ENCODE data around the gene ABTB2. TPM values are rescaled to one million over a fixed set of nuclear protein-coding genes. Genes with fewer than 3 reads are reported as not detected.

The ABTB2 gene
- total RNA-seq, 4 donors from 2014 or later, result 3.4 to 6.2 (median 4.2) TPM

DNA sequence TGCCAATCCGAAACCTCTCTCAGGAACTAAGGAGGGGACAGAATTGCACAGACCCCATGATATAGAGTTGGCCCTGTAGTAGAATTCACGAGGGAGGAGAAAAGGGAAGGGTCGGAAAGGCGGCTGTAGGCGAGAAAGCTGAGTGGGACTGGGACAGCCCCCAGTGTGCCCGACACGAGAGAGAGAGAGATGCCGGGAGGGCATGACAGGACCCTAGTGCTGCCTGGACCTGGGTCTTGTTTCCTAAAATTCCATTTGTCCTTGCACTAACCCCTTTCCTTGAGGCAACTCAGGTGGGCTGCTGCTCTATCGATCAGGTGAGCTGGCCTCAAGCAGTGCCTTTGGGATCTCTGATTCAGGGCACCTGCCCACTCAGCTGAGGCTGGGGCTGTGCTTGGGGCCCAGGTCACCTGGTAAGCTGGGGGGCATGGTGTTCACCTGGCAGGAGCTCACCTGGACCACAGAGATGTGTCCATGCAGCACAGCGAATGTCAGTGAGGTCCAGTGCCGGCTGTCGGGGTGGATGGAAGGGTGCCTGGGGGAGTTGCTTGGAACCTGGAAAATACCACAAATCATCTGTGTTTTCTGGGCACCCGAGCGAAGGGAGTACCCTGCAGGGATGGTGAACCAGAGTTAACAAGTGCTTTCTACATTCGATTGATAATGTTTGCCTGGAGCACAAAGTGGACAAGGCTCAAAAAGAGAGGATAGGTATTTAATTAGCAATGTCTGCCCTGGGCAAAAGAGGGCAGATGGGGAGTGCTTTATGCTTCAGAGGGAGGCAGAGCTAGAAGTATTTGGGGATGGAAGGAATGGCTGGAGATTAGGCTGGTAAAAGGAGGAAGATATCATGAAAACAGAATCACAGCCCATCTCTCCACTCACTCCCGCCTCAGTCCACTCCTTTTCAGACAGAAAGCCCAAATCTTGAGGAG, 190.7 kb downstream of the ABTB2 start:
- TF ChIP-seq, protein P1, sequence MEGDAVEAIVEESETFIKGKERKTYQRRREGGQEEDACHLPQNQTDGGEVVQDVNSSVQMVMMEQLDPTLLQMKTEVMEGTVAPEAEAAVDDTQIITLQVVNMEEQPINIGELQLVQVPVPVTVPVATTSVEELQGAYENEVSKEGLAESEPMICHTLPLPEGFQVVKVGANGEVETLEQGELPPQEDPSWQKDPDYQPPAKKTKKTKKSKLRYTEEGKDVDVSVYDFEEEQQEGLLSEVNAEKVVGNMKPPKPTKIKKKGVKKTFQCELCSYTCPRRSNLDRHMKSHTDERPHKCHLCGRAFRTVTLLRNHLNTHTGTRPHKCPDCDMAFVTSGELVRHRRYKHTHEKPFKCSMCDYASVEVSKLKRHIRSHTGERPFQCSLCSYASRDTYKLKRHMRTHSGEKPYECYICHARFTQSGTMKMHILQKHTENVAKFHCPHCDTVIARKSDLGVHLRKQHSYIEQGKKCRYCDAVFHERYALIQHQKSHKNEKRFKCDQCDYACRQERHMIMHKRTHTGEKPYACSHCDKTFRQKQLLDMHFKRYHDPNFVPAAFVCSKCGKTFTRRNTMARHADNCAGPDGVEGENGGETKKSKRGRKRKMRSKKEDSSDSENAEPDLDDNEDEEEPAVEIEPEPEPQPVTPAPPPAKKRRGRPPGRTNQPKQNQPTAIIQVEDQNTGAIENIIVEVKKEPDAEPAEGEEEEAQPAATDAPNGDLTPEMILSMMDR (IDR thresholded peaks at IDR 0.05), result no peak
- DNase-seq (ENCODE audit: low spot score) (no peak), ATAC-seq (ENCODE audit: low FRiP score) (no peak)

DNA sequence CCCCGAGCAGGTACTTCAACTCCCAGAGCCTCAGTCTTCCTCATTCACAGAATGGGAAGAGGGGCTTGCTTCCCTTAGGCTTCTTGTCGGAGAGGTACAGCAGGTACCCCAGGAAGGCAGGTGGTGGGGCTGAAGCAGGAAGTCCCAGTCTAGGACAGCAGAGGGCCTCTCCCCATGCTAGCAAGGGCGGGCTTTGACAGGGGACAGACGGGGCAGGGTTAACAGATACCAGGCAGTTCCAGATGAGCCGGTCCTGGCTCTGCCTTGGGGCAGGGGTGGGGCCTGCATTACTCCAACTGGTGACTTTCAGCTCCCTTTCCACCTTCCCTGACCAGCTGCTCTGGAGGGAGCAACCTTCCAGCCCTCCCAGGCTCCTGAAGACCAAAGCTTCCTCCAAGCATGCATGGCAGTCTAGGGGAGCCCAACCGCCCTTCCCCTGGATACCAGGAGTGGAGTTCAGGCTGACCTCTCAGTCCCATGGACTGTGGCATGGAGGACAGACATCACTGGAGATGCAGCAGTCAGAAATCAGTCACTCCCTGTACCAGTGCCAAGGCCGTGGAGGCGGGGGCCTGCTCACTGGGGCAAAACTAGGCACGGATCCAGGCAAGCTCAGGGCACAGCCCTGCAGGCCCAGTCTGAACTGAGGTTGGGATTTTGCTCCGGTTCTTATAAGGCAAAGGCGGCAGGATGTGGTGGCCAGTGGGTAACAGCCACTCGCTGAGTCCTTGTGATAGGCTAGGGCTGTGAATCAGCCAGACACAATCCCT, 191.8 kb downstream of the ABTB2 start:
- DNase-seq (ENCODE audit: low spot score) (no peak), ATAC-seq (ENCODE audit: low FRiP score) (no peak)
- TF ChIP-seq, protein P1 (IDR thresholded peaks at IDR 0.05), result no peak

DNA sequence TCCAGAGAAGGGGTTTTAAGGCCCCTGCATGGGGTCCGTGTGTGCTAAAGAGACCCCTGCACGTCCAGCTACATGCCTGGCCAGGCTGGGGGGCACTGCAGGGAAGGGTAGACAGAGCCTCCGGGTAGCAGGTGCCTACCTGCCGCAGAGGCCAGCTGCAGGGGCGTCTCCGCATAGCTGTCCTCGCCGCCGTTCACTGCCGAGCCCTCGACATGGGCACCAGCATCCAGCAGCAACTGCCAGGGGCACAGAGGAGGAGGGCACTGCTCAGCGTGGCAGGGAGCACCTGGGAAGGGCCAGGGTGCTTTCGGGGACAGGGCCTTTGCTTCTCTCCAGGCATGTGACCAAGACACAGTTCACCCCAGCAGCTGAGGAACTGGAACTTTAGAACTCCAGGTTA, 192.7 kb downstream of the ABTB2 start:
- no peak for DNase-seq (ENCODE audit: low spot score)
- ATAC-seq (ENCODE audit: low FRiP score), result no peak
- TF ChIP-seq, protein P1 (IDR thresholded peaks at IDR 0.05), result no peak

DNA sequence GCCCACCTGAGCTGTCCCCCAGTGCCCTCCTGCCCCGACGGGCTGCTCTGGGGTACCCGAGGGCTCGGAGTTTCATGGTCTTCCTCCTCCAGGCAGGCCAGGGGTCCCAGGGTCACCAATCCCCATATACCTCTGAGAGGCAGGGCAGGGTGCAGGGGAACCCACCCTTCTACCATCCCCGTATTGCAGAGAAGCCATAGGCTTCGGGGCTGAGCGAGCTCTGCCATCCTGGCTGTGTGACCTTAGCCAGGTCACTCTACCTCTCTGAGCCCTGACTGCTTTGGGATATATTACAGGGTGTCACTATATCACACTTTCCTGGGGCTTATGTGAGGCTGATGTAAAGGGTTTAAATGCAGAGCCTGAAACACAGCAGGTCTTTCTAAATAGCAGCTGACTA, 195.0 kb downstream of the ABTB2 start:
- ATAC-seq (ENCODE audit: low FRiP score) (no peak), DNase-seq (ENCODE audit: low spot score) (no peak)
- TF ChIP-seq, protein P1 (IDR thresholded peaks at IDR 0.05), result no peak

DNA sequence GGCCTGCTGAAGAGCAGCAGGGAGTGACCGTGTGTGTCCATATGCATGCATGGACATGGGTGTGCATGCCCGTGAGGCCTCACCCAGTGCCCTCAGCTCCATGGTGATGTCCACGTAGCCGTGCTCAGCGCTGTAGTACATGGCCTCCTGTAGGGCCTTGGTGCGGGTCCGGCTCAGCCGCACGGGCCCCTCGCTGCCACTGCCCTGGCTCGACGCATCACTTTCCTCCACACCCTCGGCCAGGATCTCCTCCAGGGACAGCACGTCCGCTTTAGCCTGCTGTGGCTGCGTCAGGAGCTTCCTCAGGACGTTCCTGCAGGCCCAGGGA, 195.4 kb downstream of the ABTB2 start:
- DNase-seq (ENCODE audit: low spot score) (no peak), ATAC-seq (ENCODE audit: low FRiP score) (no peak)
- TF ChIP-seq, protein P1 (IDR thresholded peaks at IDR 0.05), result no peak

DNA sequence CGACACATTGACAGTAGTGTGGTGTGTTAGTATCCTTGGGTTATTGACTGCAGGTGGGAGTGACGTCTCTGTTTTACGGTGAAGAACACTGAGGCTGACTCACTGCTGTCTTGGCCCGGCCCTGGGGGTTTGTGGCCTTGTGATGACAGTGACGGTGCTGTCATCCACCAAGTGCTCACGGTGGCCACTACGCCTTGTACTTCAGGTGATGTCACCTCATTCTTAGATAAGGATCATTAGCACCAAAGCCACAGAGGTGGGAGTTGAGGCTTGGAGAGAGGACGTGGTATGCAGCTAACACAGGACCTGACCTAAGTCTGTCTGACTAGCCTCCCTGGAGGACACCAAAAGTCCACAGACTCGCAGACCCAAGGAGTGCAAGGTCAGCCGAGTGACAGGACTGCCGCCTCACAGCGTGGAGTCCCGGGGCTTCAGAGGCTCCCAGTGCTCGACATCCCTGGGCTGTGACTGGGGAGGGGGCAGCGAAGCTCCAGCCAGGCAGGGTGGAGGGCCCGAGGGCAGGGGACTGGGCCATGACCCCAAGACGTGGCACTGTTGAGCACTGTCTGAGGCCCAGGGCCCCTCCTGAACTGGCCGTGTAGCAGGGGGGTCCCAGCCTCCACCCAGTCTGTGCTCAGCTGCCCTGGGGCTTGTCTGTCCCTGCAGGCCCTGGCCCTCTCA, 195.9 kb downstream of the ABTB2 start:
- TF ChIP-seq, protein P1 (IDR thresholded peaks at IDR 0.05), result no peak
- DNase-seq (ENCODE audit: low spot score), result no peak
- no peak for ATAC-seq (ENCODE audit: low FRiP score)
